HEK293T (cell line): ENCODE results near the gene PRDM12.

Experiments
- FOXK2 ChIP-seq: fragments of 450-650 bp; IDR thresholded peaks from 2 replicates; pipeline ENCODE4 v1.6.1; 2016; ENCODE audit warnings: mild to moderate bottlenecking
- SP1 ChIP-seq: fragments of 450-650 bp; IDR thresholded peaks from 2 replicates; pipeline ENCODE4 v1.6.1; 2017

- no peak for TF ChIP-seq SP1
- TF ChIP-seq FOXK2: no peak
Observed at GRCh38 chr9:130682421-130683121, 18.2 kb downstream of the PRDM12 start.
